Measurements from ENCODE around the gene ATP2C2.

ATP2C2 gene

GRCh38 chr16:84486551-84487235, 118.4 kb downstream of the ATP2C2 start:
- no peak overlapping the region for H3K4me3 ChIP-seq (ENCODE audit: low read depth in 1 of 5, low read length in 5 of 5)
- no peaks in the 10 kb centered on the region for H3K27me3 ChIP-seq (ENCODE audit: control insufficient read depth in 5 of 5, insufficient read depth in 4 of 5, low read length in 5 of 5)
- no peak overlapping the region for H3K27ac ChIP-seq (ENCODE audit: low read depth, low read length)
- peaks cover 11 to 63% (median 51%) of the 10 kb centered on the region in 5 donors for H3K36me3 ChIP-seq (ENCODE audit: control insufficient read depth in 5 of 5, insufficient read depth in 5 of 5, low read length in 5 of 5)
- no peaks in the 10 kb centered on the region for H3K9me3 ChIP-seq (ENCODE audit: control insufficient read depth in 5 of 5, low read length in 5 of 5)
- H3K9ac ChIP-seq (ENCODE audit: low read length in 5 of 5): no peak overlapping the region
- H3K4me1 ChIP-seq (ENCODE audit: control insufficient read depth in 5 of 5, insufficient read depth in 5 of 5, low read length in 5 of 5): peaks cover 0 to 17% (median 0%) of the 10 kb centered on the region in 5 donors

GRCh38 chr16:84487358-84487757, 119.0 kb downstream of the ATP2C2 start:
- no peak overlapping the region for H3K27ac ChIP-seq (ENCODE audit: low read depth, low read length)
- no peaks in the 10 kb centered on the region for H3K9me3 ChIP-seq (ENCODE audit: control insufficient read depth in 5 of 5, low read length in 5 of 5)
- peaks cover 0 to 11% (median 0%) of the 10 kb centered on the region in 5 donors for H3K4me1 ChIP-seq (ENCODE audit: control insufficient read depth in 5 of 5, insufficient read depth in 5 of 5, low read length in 5 of 5)
- H3K4me3 ChIP-seq (ENCODE audit: low read depth in 1 of 5, low read length in 5 of 5): no peak overlapping the region
- H3K9ac ChIP-seq (ENCODE audit: low read length in 5 of 5): no peak overlapping the region
- H3K27me3 ChIP-seq (ENCODE audit: control insufficient read depth in 5 of 5, insufficient read depth in 4 of 5, low read length in 5 of 5): no peaks in the 10 kb centered on the region
- H3K36me3 ChIP-seq (ENCODE audit: control insufficient read depth in 5 of 5, insufficient read depth in 5 of 5, low read length in 5 of 5): peaks cover 11 to 56% (median 45%) of the 10 kb centered on the region in 5 donors

- H3K4me1 ChIP-seq (ENCODE audit: control insufficient read depth in 5 of 5, insufficient read depth in 5 of 5, low read length in 5 of 5): peaks cover 0 to 3% (median 0%) of the 10 kb centered on the region in 5 donors
- H3K9ac ChIP-seq (ENCODE audit: low read length in 5 of 5): no peak overlapping the region
- H3K9me3 ChIP-seq (ENCODE audit: control insufficient read depth in 5 of 5, low read length in 5 of 5): no peaks in the 10 kb centered on the region
- H3K36me3 ChIP-seq (ENCODE audit: control insufficient read depth in 5 of 5, insufficient read depth in 5 of 5, low read length in 5 of 5): peaks cover 24 to 44% (median 34%) of the 10 kb centered on the region in 5 donors
- no peak overlapping the region for H3K27ac ChIP-seq (ENCODE audit: low read depth, low read length)
- H3K27me3 ChIP-seq (ENCODE audit: control insufficient read depth in 5 of 5, insufficient read depth in 4 of 5, low read length in 5 of 5): no peaks in the 10 kb centered on the region
- no peak overlapping the region for H3K4me3 ChIP-seq (ENCODE audit: low read depth in 1 of 5, low read length in 5 of 5)
Observed at GRCh38 chr16:84489131-84489530, 120.8 kb downstream of the ATP2C2 start.

GRCh38 chr16:84495506-84495905, 127.2 kb downstream of the ATP2C2 start:
- Histone ChIP-seq H3K36me3 (ENCODE audit: control insufficient read depth in 5 of 5, insufficient read depth in 5 of 5, low read length in 5 of 5) (peaks cover 22 to 46% (median 37%) of the 10 kb centered on the region in 5 donors), H3K9ac (ENCODE audit: low read length in 5 of 5) (no peak overlapping the region), H3K27me3 (ENCODE audit: control insufficient read depth in 5 of 5, insufficient read depth in 4 of 5, low read length in 5 of 5) (no peaks in the 10 kb centered on the region), H3K27ac (ENCODE audit: low read depth, low read length) (no peak overlapping the region), H3K9me3 (ENCODE audit: control insufficient read depth in 5 of 5, low read length in 5 of 5) (no peaks in the 10 kb centered on the region), H3K4me3 (ENCODE audit: low read depth in 1 of 5, low read length in 5 of 5) (no peak overlapping the region), H3K4me1 (ENCODE audit: control insufficient read depth in 5 of 5, insufficient read depth in 5 of 5, low read length in 5 of 5) (no peaks in the 10 kb centered on the region)

GRCh38 chr16:84496991-84497390, 128.7 kb downstream of the ATP2C2 start:
- no peak overlapping the region for H3K4me3 ChIP-seq (ENCODE audit: low read depth in 1 of 5, low read length in 5 of 5)
- no peak overlapping the region for H3K9ac ChIP-seq (ENCODE audit: low read length in 5 of 5)
- H3K27me3 ChIP-seq (ENCODE audit: control insufficient read depth in 5 of 5, insufficient read depth in 4 of 5, low read length in 5 of 5): no peaks in the 10 kb centered on the region
- no peaks in the 10 kb centered on the region for H3K4me1 ChIP-seq (ENCODE audit: control insufficient read depth in 5 of 5, insufficient read depth in 5 of 5, low read length in 5 of 5)
- no peak overlapping the region for H3K27ac ChIP-seq (ENCODE audit: low read depth, low read length)
- H3K36me3 ChIP-seq (ENCODE audit: control insufficient read depth in 5 of 5, insufficient read depth in 5 of 5, low read length in 5 of 5): peaks cover 19 to 49% (median 38%) of the 10 kb centered on the region in 5 donors
- H3K9me3 ChIP-seq (ENCODE audit: control insufficient read depth in 5 of 5, low read length in 5 of 5): no peaks in the 10 kb centered on the region

- Histone ChIP-seq H3K4me1 (ENCODE audit: control insufficient read depth in 5 of 5, insufficient read depth in 5 of 5, low read length in 5 of 5) (no peaks in the 10 kb centered on the region), H3K36me3 (ENCODE audit: control insufficient read depth in 5 of 5, insufficient read depth in 5 of 5, low read length in 5 of 5) (peaks cover 19 to 54% (median 38%) of the 10 kb centered on the region in 5 donors), H3K9ac (ENCODE audit: low read length in 5 of 5) (no peak overlapping the region), H3K27ac (ENCODE audit: low read depth, low read length) (no peak overlapping the region), H3K27me3 (ENCODE audit: control insufficient read depth in 5 of 5, insufficient read depth in 4 of 5, low read length in 5 of 5) (no peaks in the 10 kb centered on the region), H3K9me3 (ENCODE audit: control insufficient read depth in 5 of 5, low read length in 5 of 5) (no peaks in the 10 kb centered on the region), H3K4me3 (ENCODE audit: low read depth in 1 of 5, low read length in 5 of 5) (no peak overlapping the region)
Observed at GRCh38 chr16:84497418-84498222, 129.3 kb downstream of the ATP2C2 start.

- no peak overlapping the region for H3K4me3 ChIP-seq (ENCODE audit: low read depth in 1 of 5, low read length in 5 of 5)
- no peak overlapping the region for H3K9ac ChIP-seq (ENCODE audit: low read length in 5 of 5)
- H3K27ac ChIP-seq (ENCODE audit: low read depth, low read length): no peak overlapping the region
- no peaks in the 10 kb centered on the region for H3K9me3 ChIP-seq (ENCODE audit: control insufficient read depth in 5 of 5, low read length in 5 of 5)
- peaks cover 15 to 54% (median 36%) of the 10 kb centered on the region in 5 donors for H3K36me3 ChIP-seq (ENCODE audit: control insufficient read depth in 5 of 5, insufficient read depth in 5 of 5, low read length in 5 of 5)
- H3K27me3 ChIP-seq (ENCODE audit: control insufficient read depth in 5 of 5, insufficient read depth in 4 of 5, low read length in 5 of 5): no peaks in the 10 kb centered on the region
- peaks cover 0 to under 1% (median under 1%) of the 10 kb centered on the region in 5 donors for H3K4me1 ChIP-seq (ENCODE audit: control insufficient read depth in 5 of 5, insufficient read depth in 5 of 5, low read length in 5 of 5)
Observed at GRCh38 chr16:84498223-84498610, 129.9 kb downstream of the ATP2C2 start.

GRCh38 chr16:84498859-84499620, 130.7 kb downstream of the ATP2C2 start:
- H3K9me3 ChIP-seq (ENCODE audit: control insufficient read depth in 5 of 5, low read length in 5 of 5): no peaks in the 10 kb centered on the region
- peaks cover 7 to 54% (median 36%) of the 10 kb centered on the region in 5 donors for H3K36me3 ChIP-seq (ENCODE audit: control insufficient read depth in 5 of 5, insufficient read depth in 5 of 5, low read length in 5 of 5)
- no peaks in the 10 kb centered on the region for H3K27me3 ChIP-seq (ENCODE audit: control insufficient read depth in 5 of 5, insufficient read depth in 4 of 5, low read length in 5 of 5)

GRCh38 chr16:84499638-84500037, 131.3 kb downstream of the ATP2C2 start:
- no peak overlapping the region for H3K9ac ChIP-seq (ENCODE audit: low read length in 5 of 5)
- no peaks in the 10 kb centered on the region for H3K9me3 ChIP-seq (ENCODE audit: control insufficient read depth in 5 of 5, low read length in 5 of 5)
- peaks cover 1 to 49% (median 32%) of the 10 kb centered on the region in 5 donors for H3K36me3 ChIP-seq (ENCODE audit: control insufficient read depth in 5 of 5, insufficient read depth in 5 of 5, low read length in 5 of 5)
- no peak overlapping the region for H3K4me3 ChIP-seq (ENCODE audit: low read depth in 1 of 5, low read length in 5 of 5)
- no peaks in the 10 kb centered on the region for H3K27me3 ChIP-seq (ENCODE audit: control insufficient read depth in 5 of 5, insufficient read depth in 4 of 5, low read length in 5 of 5)
- H3K4me1 ChIP-seq (ENCODE audit: control insufficient read depth in 5 of 5, insufficient read depth in 5 of 5, low read length in 5 of 5): peaks cover 3 to 11% (median 10%) of the 10 kb centered on the region in 5 donors
- H3K27ac ChIP-seq (ENCODE audit: low read depth, low read length): no peak overlapping the region

More at GRCh38 chr16:84498859-84499620, 130.7 kb downstream of the ATP2C2 start:
- no peak overlapping the region for H3K27ac ChIP-seq (ENCODE audit: low read depth, low read length)
- no peak overlapping the region for H3K9ac ChIP-seq (ENCODE audit: low read length in 5 of 5)
- H3K4me1 ChIP-seq (ENCODE audit: control insufficient read depth in 5 of 5, insufficient read depth in 5 of 5, low read length in 5 of 5): peaks cover 3 to 9% (median 8%) of the 10 kb centered on the region in 5 donors
- no peak overlapping the region for H3K4me3 ChIP-seq (ENCODE audit: low read depth in 1 of 5, low read length in 5 of 5)
